BLaER1 treated with 17β-estradiol and CSF1 and Interleukin-3, amounts not matched to agents 10 nM and 100 nM (cell line): ENCODE results near the gene ADAMTS6.

Experiments
- H3K27ac ChIP-seq, 11 experiments: shearing (Covaris generic); formaldehyde crosslinking; 2 replicates each; pipeline ENCODE4 v1.8.1; 2022
- H3K27me3 ChIP-seq, 11 experiments: shearing (Covaris generic); formaldehyde crosslinking; 2 replicates each; pipeline ENCODE4 v1.8.1; 2022
- H3K36me3 ChIP-seq, 11 experiments: shearing (Covaris generic); formaldehyde crosslinking; 2 replicates each; pipeline ENCODE4 v1.8.1; 2022
- H3K4me1 ChIP-seq, 10 experiments: shearing (Covaris generic); formaldehyde crosslinking; 2 replicates each; pipeline ENCODE4 v1.8.1; 2022
- H3K4me2 ChIP-seq, 11 experiments: shearing (Covaris generic); formaldehyde crosslinking; 2 replicates each; pipeline ENCODE4 v1.8.1; 2022
- H3K4me3 ChIP-seq, 10 experiments: shearing (Covaris generic); formaldehyde crosslinking; 2 replicates each; pipeline ENCODE4 v1.8.1; 2022
- H3K9ac ChIP-seq, 11 experiments: shearing (Covaris generic); formaldehyde crosslinking; 2 replicates each; pipeline ENCODE4 v1.8.1; 2022
- H3K9me3 ChIP-seq, 11 experiments: shearing (Covaris generic); formaldehyde crosslinking; replicated peaks in 1 of 11; 2 replicates each; pipeline ENCODE4 v1.8.1; 2022
- H4K20me1 ChIP-seq, 11 experiments: shearing (Covaris generic); formaldehyde crosslinking; 2 replicates each; pipeline ENCODE4 v1.8.1; 2022
- Cebpa-rat ChIP-seq, 11 experiments: shearing (Covaris generic); IDR thresholded peaks; 2 replicates each; pipeline ENCODE4 v1.8.1; 2022

The ADAMTS6 gene

DNA sequence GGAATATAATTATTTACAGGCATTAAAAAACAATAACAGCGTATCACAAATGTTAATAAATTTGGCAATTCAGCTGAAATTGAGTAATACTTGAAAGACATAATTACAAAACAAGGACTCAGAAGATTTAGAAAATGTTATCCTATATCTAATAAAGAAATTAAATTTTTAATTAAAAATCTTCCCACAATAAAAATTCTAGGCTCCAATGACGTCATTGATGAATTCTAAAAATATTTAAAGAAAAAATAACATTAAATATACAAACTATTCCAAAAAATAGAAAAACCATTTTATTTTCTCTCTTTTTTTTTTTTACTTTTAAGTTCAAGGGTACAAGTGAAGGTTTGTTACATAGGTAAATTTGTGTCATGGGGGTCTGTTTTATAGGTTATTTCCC lies 161.5 kb downstream of the ADAMTS6 start:
- no peaks in the 10 kb centered on the region for H3K4me1 ChIP-seq
- H3K36me3 ChIP-seq: no peaks in the 10 kb centered on the region
- H3K9ac ChIP-seq: no peak overlapping the region
- H3K27ac ChIP-seq: no peak overlapping the region
- H3K4me2 ChIP-seq: no peak overlapping the region
- H3K27me3 ChIP-seq: no peaks in the 10 kb centered on the region
- TF ChIP-seq Cebpa-rat (IDR thresholded peaks at IDR 0.05): no peak
- no peaks in the 10 kb centered on the region for H4K20me1 ChIP-seq
- no peak overlapping the region for H3K4me3 ChIP-seq
- peaks cover 0 to 11% (median 6%) of the 10 kb centered on the region in 11 experiments; a peak in 9 of 22 replicates for H3K9me3 ChIP-seq

DNA sequence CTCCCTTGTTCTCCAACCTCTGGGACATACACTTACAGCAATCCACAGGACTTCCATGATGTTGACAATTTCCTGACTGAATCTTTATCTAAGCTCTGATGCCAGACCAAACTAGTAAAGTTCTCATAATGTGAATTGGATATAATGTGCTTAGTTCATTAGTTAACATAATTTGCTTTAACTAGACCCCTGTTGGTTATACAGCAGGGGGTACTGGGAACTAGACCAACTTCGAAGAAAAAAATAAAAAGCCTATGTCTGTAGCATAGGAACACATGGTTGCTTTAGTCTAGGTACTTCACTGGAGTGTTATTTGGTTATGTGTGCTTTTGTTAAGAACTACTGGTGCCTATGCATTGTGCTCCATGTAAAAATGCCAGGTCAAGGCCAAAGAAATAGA lies 173.8 kb downstream of the ADAMTS6 start:
- Histone ChIP-seq H3K4me2 (no peak overlapping the region), H3K9me3 (peaks cover 0 to 4% (median 0%) of the 10 kb centered on the region in 11 experiments; a peak in 1 of 22 replicates), H3K4me1 (no peaks in the 10 kb centered on the region), H3K9ac (no peak overlapping the region), H3K4me3 (no peak overlapping the region), H3K27me3 (no peaks in the 10 kb centered on the region), H4K20me1 (no peaks in the 10 kb centered on the region), H3K27ac (no peak overlapping the region), H3K36me3 (no peaks in the 10 kb centered on the region)
- no peak for TF ChIP-seq Cebpa-rat (IDR thresholded peaks at IDR 0.05)

DNA sequence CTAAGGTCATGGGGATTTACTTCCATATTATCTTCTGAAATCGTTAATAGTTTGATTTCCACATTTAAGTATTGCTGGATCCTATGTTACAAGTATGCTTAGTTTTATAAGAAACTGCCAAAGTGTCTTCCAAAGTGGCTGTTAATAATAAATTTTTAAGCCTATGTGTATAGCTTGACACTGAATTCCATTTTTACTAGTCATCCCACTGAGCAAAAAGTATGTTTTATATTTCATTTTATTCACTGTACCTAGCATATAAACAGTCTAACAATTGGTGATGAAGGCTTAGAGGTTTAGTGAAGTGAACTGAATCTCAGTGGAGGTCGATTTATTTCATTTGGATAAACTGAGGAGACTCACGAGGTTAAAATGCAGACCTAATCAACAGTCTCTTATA lies 174.6 kb downstream of the ADAMTS6 start:
- Histone ChIP-seq H3K9ac (no peak overlapping the region), H4K20me1 (no peaks in the 10 kb centered on the region), H3K27ac (no peak overlapping the region), H3K27me3 (no peaks in the 10 kb centered on the region), H3K4me3 (no peak overlapping the region), H3K4me2 (no peak overlapping the region), H3K9me3 (peaks cover 0 to 4% (median 0%) of the 10 kb centered on the region in 11 experiments; a peak in 1 of 22 replicates), H3K36me3 (no peaks in the 10 kb centered on the region), H3K4me1 (no peaks in the 10 kb centered on the region)
- no peak for TF ChIP-seq Cebpa-rat (IDR thresholded peaks at IDR 0.05)

DNA sequence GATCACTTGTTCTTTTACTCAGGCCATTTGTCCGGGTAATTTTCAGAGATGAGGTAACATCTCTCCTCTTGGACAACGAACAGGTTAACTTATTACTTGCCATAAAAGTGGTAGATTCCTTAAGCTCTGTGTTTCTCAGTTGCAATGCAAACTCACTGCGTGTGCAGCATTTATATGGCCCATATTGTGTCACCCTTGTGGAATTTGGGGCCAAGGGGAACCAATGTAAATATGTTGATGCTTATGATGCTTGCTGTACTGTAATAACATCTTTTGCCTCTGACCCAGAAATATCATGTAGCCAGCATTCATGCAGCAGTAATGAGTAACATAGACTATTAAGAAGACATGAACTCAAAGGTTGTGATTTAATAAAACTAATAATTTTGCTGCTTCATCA lies 175.8 kb downstream of the ADAMTS6 start:
- Histone ChIP-seq H3K9me3 (peaks cover 0 to 4% (median 0%) of the 10 kb centered on the region in 11 experiments; a peak in 1 of 22 replicates), H3K9ac (no peak overlapping the region), H3K4me2 (no peak overlapping the region), H3K27me3 (no peaks in the 10 kb centered on the region), H3K36me3 (no peaks in the 10 kb centered on the region), H3K4me1 (no peaks in the 10 kb centered on the region), H3K27ac (no peak overlapping the region), H3K4me3 (no peak overlapping the region), H4K20me1 (no peaks in the 10 kb centered on the region)
- TF ChIP-seq Cebpa-rat (IDR thresholded peaks at IDR 0.05): no peak

DNA sequence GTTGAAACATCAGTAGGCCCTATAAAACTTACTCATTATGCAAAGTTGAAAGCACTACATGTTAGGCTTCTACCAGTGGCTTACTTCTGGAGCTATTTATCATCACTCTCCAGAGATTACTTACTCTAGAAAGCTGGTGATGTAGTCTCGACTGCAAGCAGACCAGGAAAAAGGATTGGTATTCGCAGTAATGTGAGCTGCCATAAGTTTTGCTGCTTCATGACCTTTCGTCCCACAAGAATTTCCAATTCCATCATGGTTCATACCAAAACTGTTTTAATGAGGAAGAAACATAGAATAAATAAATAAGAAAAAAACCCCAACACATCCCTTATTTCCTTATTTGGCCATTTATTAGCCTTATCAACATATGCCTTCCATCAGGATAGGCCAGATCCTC lies 181.9 kb downstream of the ADAMTS6 start:
- no peaks in the 10 kb centered on the region for H3K9me3 ChIP-seq
- no peak overlapping the region for H3K4me3 ChIP-seq
- no peaks in the 10 kb centered on the region for H3K4me1 ChIP-seq
- H3K27ac ChIP-seq: no peak overlapping the region
- TF ChIP-seq Cebpa-rat (IDR thresholded peaks at IDR 0.05): no peak
- H3K9ac ChIP-seq: no peak overlapping the region
- no peak overlapping the region for H3K4me2 ChIP-seq
- no peaks in the 10 kb centered on the region for H3K27me3 ChIP-seq
- H4K20me1 ChIP-seq: no peaks in the 10 kb centered on the region
- H3K36me3 ChIP-seq: no peaks in the 10 kb centered on the region

DNA sequence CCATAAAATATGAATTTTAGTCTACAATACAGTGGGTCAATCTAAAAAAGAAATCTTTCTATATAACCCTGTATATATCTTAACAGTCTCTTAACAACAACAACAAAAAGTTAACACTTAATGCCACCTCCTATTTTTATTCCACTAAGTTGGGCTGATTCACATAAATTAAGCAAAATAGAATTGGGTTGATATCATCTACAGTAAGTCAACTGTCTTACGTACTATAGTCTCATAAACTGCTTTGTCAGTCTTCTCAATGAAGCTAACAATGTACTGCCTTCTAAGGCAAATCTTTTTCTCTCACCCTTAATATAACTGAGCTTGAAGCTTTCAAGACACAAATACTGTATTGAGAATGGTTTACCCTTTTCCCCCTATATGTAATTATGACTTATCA lies 185.7 kb downstream of the ADAMTS6 start:
- TF ChIP-seq Cebpa-rat (IDR thresholded peaks at IDR 0.05): no peak
- no peaks in the 10 kb centered on the region for H3K4me1 ChIP-seq
- no peak overlapping the region for H3K4me2 ChIP-seq
- no peaks in the 10 kb centered on the region for H3K9me3 ChIP-seq
- no peak overlapping the region for H3K27ac ChIP-seq
- H3K27me3 ChIP-seq: no peaks in the 10 kb centered on the region
- H3K4me3 ChIP-seq: no peak overlapping the region
- no peaks in the 10 kb centered on the region for H4K20me1 ChIP-seq
- no peak overlapping the region for H3K9ac ChIP-seq
- H3K36me3 ChIP-seq: no peaks in the 10 kb centered on the region

DNA sequence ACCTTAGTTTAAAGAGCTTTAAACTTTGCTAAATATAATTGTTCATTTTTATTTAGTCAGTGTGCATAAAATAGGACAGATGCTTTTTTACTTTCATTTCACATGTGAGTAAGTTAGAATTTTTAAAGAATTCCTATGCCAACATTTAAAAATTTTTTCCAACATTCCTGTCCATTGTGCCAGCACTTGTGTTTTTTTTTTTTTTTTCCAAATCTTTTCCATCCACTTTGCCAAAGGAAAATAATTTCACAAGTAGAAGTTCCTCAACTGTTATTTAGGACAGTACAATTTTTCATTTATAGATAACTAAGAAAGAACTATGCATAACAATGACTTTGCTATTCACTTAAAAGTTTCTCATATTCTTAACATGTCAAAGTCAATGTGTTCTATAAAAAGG lies 189.5 kb downstream of the ADAMTS6 start:
- Histone ChIP-seq H4K20me1 (no peaks in the 10 kb centered on the region), H3K9me3 (no peaks in the 10 kb centered on the region), H3K4me1 (no peaks in the 10 kb centered on the region), H3K27me3 (no peaks in the 10 kb centered on the region), H3K27ac (no peak overlapping the region), H3K4me2 (no peak overlapping the region), H3K9ac (no peak overlapping the region), H3K4me3 (no peak overlapping the region), H3K36me3 (no peaks in the 10 kb centered on the region)
- no peak for TF ChIP-seq Cebpa-rat (IDR thresholded peaks at IDR 0.05)

DNA sequence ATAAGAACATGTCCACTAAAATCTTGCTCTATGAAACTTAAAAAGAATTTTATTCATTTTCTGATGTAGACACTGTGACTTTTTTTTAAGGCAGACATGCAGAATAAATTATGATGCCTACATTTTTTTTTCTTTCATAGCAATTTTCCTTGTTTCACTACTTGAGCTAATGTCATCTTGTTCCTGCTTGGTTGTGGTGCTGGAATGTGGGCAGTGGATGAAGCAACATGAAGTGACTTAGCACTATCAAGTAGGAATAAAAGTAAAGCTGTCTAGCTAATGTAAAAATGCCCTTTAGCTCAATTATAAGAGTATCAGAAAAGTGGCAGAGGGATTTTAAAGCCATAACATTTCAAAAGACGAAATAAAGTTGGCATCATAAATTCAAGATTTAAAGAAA lies 191.0 kb downstream of the ADAMTS6 start:
- TF ChIP-seq Cebpa-rat (IDR thresholded peaks at IDR 0.05): no peak
- Histone ChIP-seq H3K4me2 (no peak overlapping the region), H3K27ac (no peak overlapping the region), H3K4me3 (no peak overlapping the region), H4K20me1 (no peaks in the 10 kb centered on the region), H3K4me1 (no peaks in the 10 kb centered on the region), H3K9ac (no peak overlapping the region), H3K27me3 (no peaks in the 10 kb centered on the region), H3K9me3 (no peaks in the 10 kb centered on the region), H3K36me3 (no peaks in the 10 kb centered on the region)

DNA sequence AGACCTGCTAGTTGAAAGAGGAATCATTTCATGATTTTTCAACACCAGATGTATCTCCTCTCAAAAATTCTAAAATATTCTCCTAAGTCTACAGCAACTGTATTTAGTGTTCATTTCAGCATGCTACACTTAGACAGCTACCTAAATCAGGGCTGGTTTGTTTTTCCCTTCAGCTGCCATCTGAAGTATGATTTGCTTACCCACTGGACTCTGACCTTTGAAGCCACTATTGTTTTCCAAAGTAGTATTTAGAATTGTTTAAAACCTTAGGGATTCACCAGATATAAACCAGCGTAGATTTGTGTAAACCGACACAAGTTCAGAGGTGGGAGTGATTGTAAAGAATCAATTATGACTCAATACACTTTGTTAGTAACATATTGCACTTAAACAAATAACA lies 193.1 kb downstream of the ADAMTS6 start:
- Histone ChIP-seq H3K9ac (no peak overlapping the region), H3K9me3 (no peaks in the 10 kb centered on the region), H3K4me2 (no peak overlapping the region), H3K36me3 (no peaks in the 10 kb centered on the region), H4K20me1 (no peaks in the 10 kb centered on the region), H3K4me3 (no peak overlapping the region), H3K4me1 (no peaks in the 10 kb centered on the region), H3K27ac (no peak overlapping the region), H3K27me3 (no peaks in the 10 kb centered on the region)
- no peak for TF ChIP-seq Cebpa-rat (IDR thresholded peaks at IDR 0.05)

DNA sequence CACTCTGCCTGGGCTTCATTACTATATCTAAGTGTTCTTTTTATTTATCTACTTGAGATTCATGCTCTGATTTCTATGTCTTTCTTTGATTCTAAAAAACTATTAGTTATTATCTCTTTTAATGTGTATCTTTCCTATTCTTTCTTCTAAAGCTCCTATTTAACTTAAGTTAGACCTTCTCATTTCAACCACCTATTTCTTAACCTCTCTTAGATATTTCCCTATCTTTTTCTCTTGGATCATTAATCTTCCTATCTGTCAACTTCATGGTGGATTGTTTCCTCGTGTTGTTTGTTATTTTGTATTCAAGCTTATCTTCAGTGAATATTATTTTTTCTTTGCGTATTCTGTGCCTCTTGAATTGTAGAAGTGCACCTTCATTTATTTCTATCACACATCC lies 202.1 kb downstream of the ADAMTS6 start:
- Histone ChIP-seq H3K4me2 (no peak overlapping the region), H3K36me3 (no peaks in the 10 kb centered on the region), H3K27me3 (no peaks in the 10 kb centered on the region), H3K9me3 (no peaks in the 10 kb centered on the region), H3K4me1 (no peaks in the 10 kb centered on the region), H4K20me1 (no peaks in the 10 kb centered on the region), H3K27ac (no peak overlapping the region), H3K9ac (no peak overlapping the region), H3K4me3 (no peak overlapping the region)
- no peak for TF ChIP-seq Cebpa-rat (IDR thresholded peaks at IDR 0.05)
